Measurements from ENCODE around the gene C6orf163. TPM values are rescaled to one million over a fixed set of nuclear protein-coding genes. Genes with fewer than 3 reads are reported as not detected.
"Not testable (repeated sequence)": the region's sequence is repeated elsewhere in the genome, so short reads cannot be mapped to it uniquely, and the experiment has no call there.

C6orf163 gene
- 3.1 and 3.8 TPM in 2 replicates for total RNA-seq (2014; rRNA removed; shearing (Covaris generic); ENCODE audit: low replicate concordance)

DNA sequence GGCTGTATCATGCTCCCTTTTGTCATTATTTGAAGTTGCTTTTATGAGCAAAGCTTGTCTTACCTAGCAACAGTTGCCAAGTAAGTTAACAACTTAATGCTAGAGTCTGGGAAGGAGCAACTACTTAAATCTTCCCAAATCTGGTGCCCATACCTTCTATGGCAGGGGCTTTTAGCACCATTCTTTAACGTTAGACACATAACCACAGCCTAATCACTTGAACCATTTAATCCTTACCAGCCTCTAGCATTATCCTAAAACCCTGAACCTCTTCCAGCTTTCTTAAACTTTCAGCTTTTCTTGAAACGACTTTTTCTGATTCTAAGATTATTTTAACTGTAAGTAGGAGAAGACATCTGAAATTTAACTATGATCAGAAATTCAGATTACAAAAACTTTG is at the start of gene C6orf163:
C6orf163 (plus strand) TSS at position 83 of the 400 bp plus-strand sequence; CDS start at position 370, 287 bp downstream.
- Histone ChIP-seq H3K4me3 (ENCODE audit: low read length) (no peak within 1 kb of the TSS), H3K27me3 (ENCODE audit: low read length) (no peaks in the 10 kb centered on the region), H3K36me3 (ENCODE audit: insufficient read depth, low read length) (no peaks in the 10 kb centered on the region; the same call in 1 of the 2 replicates), H4K20me1 (ENCODE audit: insufficient read depth, low read depth, low read length) (no peaks in the 10 kb centered on the region), H3K9me2 (replicated peaks; ENCODE audit: insufficient read depth, low read length) (no peaks in the 10 kb centered on the region), H3K27ac (ENCODE audit: low read length) (no peak within 1 kb of the TSS), H3K4me2 (ENCODE audit: low read depth, low read length, poor library complexity, severe bottlenecking) (no peak within 1 kb of the TSS), H3K4me1 (ENCODE audit: low read length) (no peaks in the 10 kb centered on the region), H2AFZ (ENCODE audit: low read length) (no peak within 1 kb of the TSS), H3K79me2 (ENCODE audit: low read length) (peaks cover 13% of the 10 kb centered on the region; the same call in 1 of the 2 replicates), H3K9ac (ENCODE audit: low read length) (no peak within 1 kb of the TSS), H3K9me3 (ENCODE audit: low read length) (no peaks in the 10 kb centered on the region)
- no peak for DNase-seq

DNA sequence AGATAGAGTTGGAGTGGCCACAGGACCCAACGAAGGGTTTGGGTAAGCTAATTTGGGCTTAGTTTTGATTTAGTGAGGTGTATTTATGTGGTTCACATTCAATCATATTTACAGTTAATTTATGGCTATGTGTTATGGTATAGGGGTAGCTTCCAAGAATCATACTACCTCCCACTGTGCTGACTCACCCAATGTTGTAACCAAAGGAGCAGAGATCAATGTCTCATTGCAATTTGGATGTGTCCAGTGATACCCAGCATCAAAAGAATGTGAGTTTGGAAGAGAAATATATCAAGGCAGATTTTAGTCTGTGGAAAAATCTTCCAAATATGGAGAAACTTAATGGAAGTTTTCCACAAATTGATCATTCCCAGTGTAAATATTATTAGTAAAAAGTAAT is 47.5 kb upstream of the C6orf163 start:
- Histone ChIP-seq H4K20me1 (ENCODE audit: insufficient read depth, low read depth, low read length) (no peaks in the 10 kb centered on the region), H3K4me1 (ENCODE audit: low read length) (no peaks in the 10 kb centered on the region), H3K27ac (ENCODE audit: low read length) (no peak overlapping the region), H2AFZ (ENCODE audit: low read length) (no peak overlapping the region), H3K79me2 (ENCODE audit: low read length) (no peaks in the 10 kb centered on the region), H3K9me2 (replicated peaks; ENCODE audit: insufficient read depth, low read length) (no peaks in the 10 kb centered on the region), H3K4me2 (ENCODE audit: low read depth, low read length, poor library complexity, severe bottlenecking) (no peak overlapping the region), H3K36me3 (ENCODE audit: insufficient read depth, low read length) (no peaks in the 10 kb centered on the region), H3K9me3 (ENCODE audit: low read length) (no peaks in the 10 kb centered on the region), H3K9ac (ENCODE audit: low read length) (no peak overlapping the region), H3K4me3 (ENCODE audit: low read length) (no peak overlapping the region), H3K27me3 (ENCODE audit: low read length) (no peaks in the 10 kb centered on the region)
- DNase-seq: no peak

DNA sequence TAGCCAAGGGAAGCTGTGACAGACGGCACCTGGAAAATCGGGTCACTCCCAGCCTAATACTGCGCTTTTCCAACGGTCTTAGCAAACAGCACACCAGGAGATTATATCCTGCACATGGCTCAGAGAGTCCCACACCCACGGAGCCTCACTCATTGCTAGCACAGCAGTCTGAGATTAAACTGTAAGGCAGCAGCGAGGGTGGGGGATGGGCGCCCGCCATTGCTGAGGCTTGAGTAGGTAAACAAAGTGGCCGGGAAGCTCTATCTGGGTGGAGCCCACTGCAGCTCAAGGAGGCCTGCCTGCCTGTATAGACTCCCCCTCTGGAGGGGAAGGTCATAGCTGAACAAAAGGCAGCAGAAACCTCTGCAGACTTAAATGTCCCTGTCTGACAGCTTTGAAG is 43.3 kb upstream of the C6orf163 start:
- not testable (repeated sequence) for H3K27ac ChIP-seq (ENCODE audit: low read length); H2AFZ ChIP-seq (ENCODE audit: low read length); H3K9ac ChIP-seq (ENCODE audit: low read length); H3K9me2 ChIP-seq (replicated peaks; ENCODE audit: insufficient read depth, low read length); H3K9me3 ChIP-seq (ENCODE audit: low read length); H3K27me3 ChIP-seq (ENCODE audit: low read length); DNase-seq; H3K4me3 ChIP-seq (ENCODE audit: low read length); H3K36me3 ChIP-seq (ENCODE audit: insufficient read depth, low read length); H3K79me2 ChIP-seq (ENCODE audit: low read length); H3K4me2 ChIP-seq (ENCODE audit: low read depth, low read length, poor library complexity, severe bottlenecking); H4K20me1 ChIP-seq (ENCODE audit: insufficient read depth, low read depth, low read length); H3K4me1 ChIP-seq (ENCODE audit: low read length)

DNA sequence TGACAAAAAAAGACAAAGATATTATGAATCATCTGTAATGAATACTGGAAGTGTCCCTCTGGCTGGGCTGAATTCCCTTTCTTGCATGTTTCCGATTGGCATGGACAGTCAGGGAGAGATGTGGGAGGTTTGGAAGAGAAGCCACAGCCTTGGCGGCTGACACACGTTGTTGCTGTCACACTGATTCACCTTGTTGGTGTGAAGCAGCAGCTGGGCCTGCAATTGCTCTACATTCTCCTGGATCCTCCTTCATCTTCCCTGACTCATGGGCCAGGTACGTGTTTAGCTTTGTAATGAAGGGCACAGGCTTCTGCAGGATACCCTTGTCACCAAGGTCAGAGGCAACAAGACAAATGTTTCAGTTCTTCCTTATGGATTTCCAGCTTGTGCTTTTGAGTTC is 35.6 kb upstream of the C6orf163 start:
- no peak overlapping the region for H3K4me2 ChIP-seq (ENCODE audit: low read depth, low read length, poor library complexity, severe bottlenecking)
- no peak for DNase-seq
- H4K20me1 ChIP-seq (ENCODE audit: insufficient read depth, low read depth, low read length): no peaks in the 10 kb centered on the region
- H3K4me3 ChIP-seq (ENCODE audit: low read length): no peak overlapping the region
- H3K9me2 ChIP-seq (replicated peaks; ENCODE audit: insufficient read depth, low read length): no peaks in the 10 kb centered on the region
- no peaks in the 10 kb centered on the region for H3K79me2 ChIP-seq (ENCODE audit: low read length)
- H2AFZ ChIP-seq (ENCODE audit: low read length): no peak overlapping the region
- H3K36me3 ChIP-seq (ENCODE audit: insufficient read depth, low read length): no peaks in the 10 kb centered on the region
- no peak overlapping the region for H3K9ac ChIP-seq (ENCODE audit: low read length)
- H3K27ac ChIP-seq (ENCODE audit: low read length): no peak overlapping the region
- H3K4me1 ChIP-seq (ENCODE audit: low read length): no peaks in the 10 kb centered on the region
- no peaks in the 10 kb centered on the region for H3K9me3 ChIP-seq (ENCODE audit: low read length)
- H3K27me3 ChIP-seq (ENCODE audit: low read length): no peaks in the 10 kb centered on the region

DNA sequence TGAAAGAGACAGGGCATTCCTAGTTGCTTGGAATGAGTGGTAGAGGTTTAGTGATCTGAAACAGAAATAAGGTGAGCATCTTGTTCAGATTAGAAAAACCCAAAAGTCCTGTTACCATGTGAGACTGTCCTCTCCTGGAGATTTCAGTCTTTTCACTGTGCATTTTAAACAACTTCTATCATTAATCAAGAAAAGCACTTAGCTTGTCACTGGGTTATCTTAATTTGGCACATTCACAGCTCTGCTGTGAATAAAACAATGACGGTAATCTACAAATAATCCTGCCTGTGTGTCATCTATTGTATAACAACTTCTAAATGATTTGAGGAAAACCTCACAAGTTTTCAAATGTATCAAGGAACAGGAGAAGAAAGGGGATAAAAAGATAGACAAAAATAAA is 31.8 kb upstream of the C6orf163 start:
- no peak overlapping the region for H3K27ac ChIP-seq (ENCODE audit: low read length)
- no peak overlapping the region for H3K4me3 ChIP-seq (ENCODE audit: low read length)
- H3K9ac ChIP-seq (ENCODE audit: low read length): no peak overlapping the region
- no peaks in the 10 kb centered on the region for H3K4me1 ChIP-seq (ENCODE audit: low read length)
- no peaks in the 10 kb centered on the region for H3K79me2 ChIP-seq (ENCODE audit: low read length)
- H3K9me3 ChIP-seq (ENCODE audit: low read length): no peaks in the 10 kb centered on the region
- DNase-seq: peak; percentile 27
- H3K4me2 ChIP-seq (ENCODE audit: low read depth, low read length, poor library complexity, severe bottlenecking): no peak overlapping the region
- no peaks in the 10 kb centered on the region for H3K36me3 ChIP-seq (ENCODE audit: insufficient read depth, low read length)
- H4K20me1 ChIP-seq (ENCODE audit: insufficient read depth, low read depth, low read length): no peaks in the 10 kb centered on the region
- H3K9me2 ChIP-seq (replicated peaks; ENCODE audit: insufficient read depth, low read length): no peaks in the 10 kb centered on the region
- H2AFZ ChIP-seq (ENCODE audit: low read length): no peak overlapping the region
- no peaks in the 10 kb centered on the region for H3K27me3 ChIP-seq (ENCODE audit: low read length)

DNA sequence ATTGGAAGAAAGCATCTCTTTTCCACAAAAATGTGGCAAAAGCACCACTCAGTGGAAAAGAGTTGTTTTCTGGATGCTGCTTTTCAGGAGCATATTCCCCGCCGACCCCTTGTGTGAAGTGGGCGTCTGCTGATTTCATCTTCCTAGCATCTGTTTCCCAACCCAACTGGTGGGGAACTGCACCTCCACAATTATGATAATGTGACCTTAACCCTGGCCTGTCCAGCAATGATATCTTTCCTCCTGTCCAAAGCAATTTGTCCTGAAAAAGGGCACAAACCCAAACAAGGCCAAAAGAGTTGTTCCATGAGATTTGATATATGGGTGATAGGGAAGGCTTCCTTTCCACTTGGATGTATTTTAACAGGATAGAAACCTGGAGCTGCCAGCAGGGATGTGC is 29.5 kb upstream of the C6orf163 start:
- no peak overlapping the region for H2AFZ ChIP-seq (ENCODE audit: low read length)
- H3K79me2 ChIP-seq (ENCODE audit: low read length): no peaks in the 10 kb centered on the region
- no peaks in the 10 kb centered on the region for H3K9me2 ChIP-seq (replicated peaks; ENCODE audit: insufficient read depth, low read length)
- no peaks in the 10 kb centered on the region for H3K9me3 ChIP-seq (ENCODE audit: low read length)
- DNase-seq: no peak
- no peaks in the 10 kb centered on the region for H4K20me1 ChIP-seq (ENCODE audit: insufficient read depth, low read depth, low read length)
- no peak overlapping the region for H3K4me2 ChIP-seq (ENCODE audit: low read depth, low read length, poor library complexity, severe bottlenecking)
- H3K4me1 ChIP-seq (ENCODE audit: low read length): no peaks in the 10 kb centered on the region
- H3K27ac ChIP-seq (ENCODE audit: low read length): no peak overlapping the region
- H3K9ac ChIP-seq (ENCODE audit: low read length): no peak overlapping the region
- H3K27me3 ChIP-seq (ENCODE audit: low read length): no peaks in the 10 kb centered on the region
- no peaks in the 10 kb centered on the region for H3K36me3 ChIP-seq (ENCODE audit: insufficient read depth, low read length)
- H3K4me3 ChIP-seq (ENCODE audit: low read length): no peak overlapping the region

DNA sequence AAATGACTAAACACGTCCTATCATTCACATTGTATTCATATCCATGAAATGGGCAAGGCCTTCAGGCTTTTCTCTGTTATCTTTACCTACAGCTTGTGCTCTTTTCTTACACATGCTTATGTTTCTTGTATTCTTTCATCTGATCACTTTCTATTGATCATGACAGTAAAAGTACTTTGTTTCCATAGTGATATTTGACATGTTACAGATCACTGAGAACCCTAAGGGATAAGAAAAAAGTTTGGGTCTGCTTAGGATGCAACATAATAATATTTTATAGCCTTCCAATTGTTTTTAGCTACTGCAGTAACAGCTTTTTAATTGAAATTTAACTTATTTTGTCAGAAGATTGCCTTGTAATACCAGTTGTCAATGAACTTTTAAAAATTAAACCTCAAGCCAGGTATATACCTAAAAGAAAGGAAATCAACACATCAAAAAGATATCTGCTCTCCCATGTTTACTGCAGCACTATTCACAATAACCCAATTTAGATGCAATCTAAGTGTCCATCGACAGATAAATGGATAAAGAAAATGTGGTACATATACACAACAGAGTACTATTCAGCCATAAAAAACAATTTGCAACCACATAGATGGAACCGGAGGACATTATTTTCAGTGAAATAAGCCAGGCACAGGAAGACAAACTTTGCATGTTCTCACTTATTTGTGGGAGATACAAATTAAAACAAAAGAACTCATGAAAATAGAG is 25.2 kb upstream of the C6orf163 start:
- no peak for DNase-seq
- H3K36me3 ChIP-seq (ENCODE audit: insufficient read depth, low read length): no peaks in the 10 kb centered on the region
- H3K4me1 ChIP-seq (ENCODE audit: low read length): peaks cover 4% of the 10 kb centered on the region
- no peak overlapping the region for H3K27ac ChIP-seq (ENCODE audit: low read length)
- H2AFZ ChIP-seq (ENCODE audit: low read length): peak overlapping the region; percentile 33; the same call in 1 of the 2 replicates
- H3K9ac ChIP-seq (ENCODE audit: low read length): no peak overlapping the region
- peaks cover 9% of the 10 kb centered on the region for H3K79me2 ChIP-seq (ENCODE audit: low read length)
- no peaks in the 10 kb centered on the region for H3K27me3 ChIP-seq (ENCODE audit: low read length)
- no peaks in the 10 kb centered on the region for H3K9me2 ChIP-seq (replicated peaks; ENCODE audit: insufficient read depth, low read length)
- no peak overlapping the region for H3K4me3 ChIP-seq (ENCODE audit: low read length)
- no peaks in the 10 kb centered on the region for H4K20me1 ChIP-seq (ENCODE audit: insufficient read depth, low read depth, low read length)
- H3K9me3 ChIP-seq (ENCODE audit: low read length): no peaks in the 10 kb centered on the region
- no peak overlapping the region for H3K4me2 ChIP-seq (ENCODE audit: low read depth, low read length, poor library complexity, severe bottlenecking)

DNA sequence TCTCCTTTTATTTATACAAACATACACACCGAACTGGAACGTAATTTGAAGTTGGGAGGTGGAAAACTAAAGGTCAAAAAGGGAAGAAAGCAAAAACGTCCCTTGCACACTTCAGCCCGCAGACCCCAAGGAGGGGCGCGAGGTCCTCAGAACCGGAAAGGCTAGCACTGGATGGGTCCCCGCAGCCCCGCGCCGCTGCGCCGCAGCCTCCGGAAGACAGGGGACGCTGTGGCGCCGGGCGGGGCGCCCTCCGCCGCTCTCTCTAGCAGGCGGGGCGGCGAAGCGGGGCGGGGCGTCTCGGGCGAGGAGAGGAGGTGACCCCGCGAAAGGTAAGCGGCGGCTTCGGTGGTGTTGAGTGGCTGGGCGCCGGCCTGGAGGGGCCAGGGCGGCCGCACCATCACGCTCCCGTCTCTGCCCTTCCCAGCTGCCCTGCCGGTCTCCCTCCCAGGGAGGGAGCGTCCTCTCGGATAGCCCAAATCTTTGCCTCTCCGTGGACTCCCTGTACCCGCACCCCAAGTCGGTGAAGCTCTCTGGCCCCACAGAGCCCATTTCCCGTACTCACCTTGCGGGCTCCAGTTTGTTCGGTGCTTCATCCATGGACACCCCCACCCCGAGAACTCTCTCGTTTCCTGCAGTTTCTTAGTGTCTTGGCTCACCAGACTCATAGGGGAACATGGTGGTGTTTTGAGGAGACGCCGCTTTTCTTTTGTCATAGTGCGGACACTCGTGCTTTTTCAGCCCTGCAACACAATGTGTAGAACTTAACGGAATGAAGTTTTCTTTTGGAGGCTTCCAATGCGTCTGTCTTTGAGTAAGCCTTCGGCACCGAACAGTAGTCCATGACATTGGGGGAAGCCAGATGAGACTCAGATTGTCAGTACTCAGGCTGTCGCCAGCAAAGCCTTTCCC is 22.1 kb upstream of the C6orf163 start, which contains the start of gene SMIM8:
SMIM8 (plus strand) TSS at position 285 of the 909 bp plus-strand sequence. CDS start 14,444 bp downstream, outside the sequence.
- no peaks in the 10 kb centered on the region for H3K27me3 ChIP-seq (ENCODE audit: low read length)

More for the DNA sequence above, 22.1 kb upstream of the C6orf163 start, which contains the start of gene SMIM8:
- H3K9me2 ChIP-seq (replicated peaks; ENCODE audit: insufficient read depth, low read length): no peaks in the 10 kb centered on the region
- peaks cover 4% of the 10 kb centered on the region for H3K4me1 ChIP-seq (ENCODE audit: low read length)
- DNase-seq: peak; percentile 95
- no peaks in the 10 kb centered on the region for H4K20me1 ChIP-seq (ENCODE audit: insufficient read depth, low read depth, low read length)
- H3K79me2 ChIP-seq (ENCODE audit: low read length): peaks cover 11% of the 10 kb centered on the region
- no peaks in the 10 kb centered on the region for H3K9me3 ChIP-seq (ENCODE audit: low read length)
- H2AFZ ChIP-seq (ENCODE audit: low read length): peak within 1 kb of the TSS; percentile 87
- H3K4me2 ChIP-seq (ENCODE audit: low read depth, low read length, poor library complexity, severe bottlenecking): peak within 1 kb of the TSS; percentile 82
- H3K27ac ChIP-seq (ENCODE audit: low read length): peak within 1 kb of the TSS; percentile 9; the same call in 1 of the 2 replicates
- H3K9ac ChIP-seq (ENCODE audit: low read length): peak within 1 kb of the TSS; percentile 92
- H3K4me3 ChIP-seq (ENCODE audit: low read length): peak within 1 kb of the TSS; percentile 93
- no peaks in the 10 kb centered on the region for H3K36me3 ChIP-seq (ENCODE audit: insufficient read depth, low read length)

All from Karpas-422 (cell line).